Measurements from ENCODE around the gene CACHD1. TPM values are rescaled to one million over a fixed set of nuclear protein-coding genes. Genes with fewer than 3 reads are reported as not detected.
A peak's percentile ranks its signal among the peaks of the same experiment; 100 is the strongest.

Gene CACHD1
- total RNA-seq, 1 donor from 2014 or later: 32.0 TPM

DNA sequence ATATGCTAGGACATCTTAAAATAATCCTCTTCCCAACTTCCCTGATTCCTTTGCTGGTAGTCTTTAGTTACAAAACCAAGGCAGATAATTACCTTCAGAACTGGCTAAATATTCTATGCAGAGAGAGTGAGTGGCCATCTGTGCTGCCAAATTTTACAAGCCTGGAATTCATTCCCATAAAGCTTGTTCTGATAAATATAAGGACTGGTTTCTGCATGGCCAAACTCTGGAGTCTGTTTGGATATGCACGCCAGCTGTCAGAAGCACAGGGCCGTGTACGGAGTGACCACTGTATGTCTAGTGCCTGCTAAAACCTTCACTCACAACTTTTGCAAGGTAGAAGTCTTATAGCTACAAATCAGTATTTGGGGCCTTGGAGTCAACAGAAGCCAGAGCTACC lies 208.4 kb downstream of the CACHD1 start:
- no peak overlapping the region for H3K27ac ChIP-seq
- H3K4me3 ChIP-seq: no peak overlapping the region
- H3K4me1 ChIP-seq: peaks cover 4% of the 10 kb centered on the region
- no peaks in the 10 kb centered on the region for H3K27me3 ChIP-seq (ENCODE audit: low read depth)
- DNase-seq (no peak), ATAC-seq (no peak)
- TF ChIP-seq, protein P1, sequence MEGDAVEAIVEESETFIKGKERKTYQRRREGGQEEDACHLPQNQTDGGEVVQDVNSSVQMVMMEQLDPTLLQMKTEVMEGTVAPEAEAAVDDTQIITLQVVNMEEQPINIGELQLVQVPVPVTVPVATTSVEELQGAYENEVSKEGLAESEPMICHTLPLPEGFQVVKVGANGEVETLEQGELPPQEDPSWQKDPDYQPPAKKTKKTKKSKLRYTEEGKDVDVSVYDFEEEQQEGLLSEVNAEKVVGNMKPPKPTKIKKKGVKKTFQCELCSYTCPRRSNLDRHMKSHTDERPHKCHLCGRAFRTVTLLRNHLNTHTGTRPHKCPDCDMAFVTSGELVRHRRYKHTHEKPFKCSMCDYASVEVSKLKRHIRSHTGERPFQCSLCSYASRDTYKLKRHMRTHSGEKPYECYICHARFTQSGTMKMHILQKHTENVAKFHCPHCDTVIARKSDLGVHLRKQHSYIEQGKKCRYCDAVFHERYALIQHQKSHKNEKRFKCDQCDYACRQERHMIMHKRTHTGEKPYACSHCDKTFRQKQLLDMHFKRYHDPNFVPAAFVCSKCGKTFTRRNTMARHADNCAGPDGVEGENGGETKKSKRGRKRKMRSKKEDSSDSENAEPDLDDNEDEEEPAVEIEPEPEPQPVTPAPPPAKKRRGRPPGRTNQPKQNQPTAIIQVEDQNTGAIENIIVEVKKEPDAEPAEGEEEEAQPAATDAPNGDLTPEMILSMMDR (IDR thresholded peaks at IDR 0.05): no peak
- no peaks in the 10 kb centered on the region for H3K9me3 ChIP-seq
- intact Hi-C loops (cut with DNase I): no loop called here
- peaks cover 46% of the 10 kb centered on the region for H3K36me3 ChIP-seq

DNA sequence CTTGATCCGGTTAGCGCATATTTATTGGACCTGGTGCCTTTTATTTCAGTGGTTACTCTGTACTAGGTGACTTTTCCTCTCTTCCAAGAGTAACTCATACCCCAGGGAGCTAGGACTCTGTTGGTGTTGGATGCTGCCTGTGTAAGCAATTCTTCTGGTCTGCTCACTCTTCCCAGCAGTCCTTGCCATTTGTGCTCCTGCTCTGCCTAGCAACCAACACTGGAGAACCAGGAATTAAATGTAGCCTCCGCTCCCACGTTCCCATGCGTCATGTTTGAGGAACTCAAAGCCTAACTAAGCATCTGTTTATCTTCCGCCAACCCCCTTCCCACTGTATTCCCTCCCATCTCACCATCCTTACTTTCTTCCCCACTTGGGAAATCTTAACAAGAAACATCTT lies 209.2 kb downstream of the CACHD1 start:
- no peak overlapping the region for H3K27ac ChIP-seq
- DNase-seq (no peak), ATAC-seq (no peak)
- peaks cover 51% of the 10 kb centered on the region for H3K36me3 ChIP-seq
- intact Hi-C loops (cut with DNase I): no loop called here
- no peaks in the 10 kb centered on the region for H3K27me3 ChIP-seq (ENCODE audit: low read depth)
- H3K4me1 ChIP-seq: peaks cover 4% of the 10 kb centered on the region
- TF ChIP-seq, protein P1 (IDR thresholded peaks at IDR 0.05): no peak
- no peak overlapping the region for H3K4me3 ChIP-seq
- H3K9me3 ChIP-seq: no peaks in the 10 kb centered on the region

DNA sequence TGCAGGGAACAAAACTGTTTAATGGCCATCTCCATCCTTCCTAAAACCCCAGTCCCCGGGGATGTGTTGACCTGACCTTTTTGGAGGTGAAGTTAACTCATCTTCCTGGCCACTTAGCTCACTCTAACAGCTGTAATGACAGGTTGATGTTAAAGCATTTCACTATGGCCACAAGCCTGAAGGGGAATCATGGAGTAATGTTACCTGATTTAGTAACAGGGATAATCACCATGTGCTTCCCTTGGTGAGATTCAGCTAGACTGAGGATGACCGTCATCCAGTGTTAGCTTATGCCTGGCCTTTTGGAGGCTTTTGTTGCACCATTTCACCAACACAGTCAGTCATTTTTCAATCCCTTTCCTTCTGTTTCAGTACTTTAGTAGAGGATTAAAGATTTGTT lies 210.7 kb downstream of the CACHD1 start:
- Histone ChIP-seq H3K4me3 (no peak overlapping the region), H3K27me3 (ENCODE audit: low read depth) (no peaks in the 10 kb centered on the region), H3K27ac (no peak overlapping the region), H3K36me3 (peaks cover 51% of the 10 kb centered on the region), H3K9me3 (no peaks in the 10 kb centered on the region), H3K4me1 (no peaks in the 10 kb centered on the region)
- intact Hi-C loops (cut with DNase I): no loop called here
- ATAC-seq: no peak
- no peak for DNase-seq
- TF ChIP-seq, protein P1 (IDR thresholded peaks at IDR 0.05): no peak

DNA sequence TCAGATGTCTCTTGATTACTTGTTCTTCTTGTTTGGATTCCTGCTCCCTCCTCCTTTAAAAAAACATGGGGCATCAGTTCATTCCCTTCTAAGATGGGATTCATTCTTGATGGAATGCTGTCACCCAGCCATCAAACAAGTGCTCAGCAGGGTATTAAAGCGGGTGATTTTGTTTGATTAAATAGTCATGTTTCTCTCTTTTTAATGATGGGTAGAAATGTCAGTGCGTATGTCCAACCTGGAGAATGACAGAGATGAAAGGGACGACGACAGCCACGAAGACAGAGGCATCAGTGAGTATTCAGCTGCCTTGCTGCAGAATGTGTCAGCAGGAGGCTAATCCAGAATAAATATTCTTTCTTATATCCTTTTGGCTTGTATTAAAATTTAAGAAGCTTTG lies 211.1 kb downstream of the CACHD1 start:
- DNase-seq (no peak), ATAC-seq (no peak)
- Histone ChIP-seq H3K36me3 (peaks cover 51% of the 10 kb centered on the region), H3K27me3 (ENCODE audit: low read depth) (no peaks in the 10 kb centered on the region), H3K27ac (no peak overlapping the region), H3K9me3 (no peaks in the 10 kb centered on the region), H3K4me1 (no peaks in the 10 kb centered on the region), H3K4me3 (no peak overlapping the region)
- intact Hi-C loops (cut with DNase I): no loop called here
- TF ChIP-seq, protein P1 (IDR thresholded peaks at IDR 0.05): no peak

DNA sequence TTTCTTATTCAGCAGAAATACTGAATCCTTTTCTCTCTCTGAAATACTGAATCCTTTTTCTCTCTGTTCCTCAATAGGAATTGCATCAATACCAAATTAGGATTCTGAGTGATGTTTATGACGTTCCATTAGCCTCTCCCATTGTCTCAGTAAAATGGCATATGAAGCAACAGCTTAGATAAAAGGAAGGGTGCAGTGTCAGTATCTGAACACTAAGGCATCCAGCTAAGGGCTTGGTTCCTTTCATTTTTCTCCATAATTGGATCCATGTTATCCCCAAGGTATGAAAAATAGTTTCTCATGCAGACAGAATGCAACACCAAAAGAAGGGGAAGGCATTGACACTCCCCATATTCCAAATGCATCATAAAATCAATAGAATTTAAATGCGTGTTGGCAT lies 213.5 kb downstream of the CACHD1 start:
- Histone ChIP-seq H3K4me3 (no peak overlapping the region), H3K27me3 (ENCODE audit: low read depth) (no peaks in the 10 kb centered on the region), H3K4me1 (peaks cover 20% of the 10 kb centered on the region), H3K27ac (no peak overlapping the region), H3K36me3 (peaks cover 42% of the 10 kb centered on the region), H3K9me3 (no peaks in the 10 kb centered on the region)
- ATAC-seq (no peak), DNase-seq (no peak)
- intact Hi-C loops (cut with DNase I): no loop called here
- TF ChIP-seq, protein P1 (IDR thresholded peaks at IDR 0.05): no peak

DNA sequence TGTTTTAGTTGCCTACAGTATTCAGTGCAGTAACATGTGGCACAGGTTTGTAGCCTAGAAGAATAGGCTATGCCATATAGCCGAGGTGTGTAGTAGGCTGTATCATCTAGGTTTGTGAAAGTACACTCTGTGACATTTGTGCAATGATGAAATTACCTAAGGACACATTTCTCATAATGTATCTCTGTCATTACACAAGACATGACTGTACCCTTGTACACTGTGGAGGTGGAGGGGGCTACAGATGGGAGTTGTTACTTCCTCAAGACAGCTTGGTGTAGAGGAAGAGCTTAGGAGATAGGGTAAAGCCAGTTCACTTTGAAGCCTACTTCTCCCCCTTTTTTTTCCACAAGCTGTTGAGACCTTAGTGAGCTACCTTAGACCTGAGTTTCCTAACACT lies 215.3 kb downstream of the CACHD1 start:
- H3K27me3 ChIP-seq (ENCODE audit: low read depth): no peaks in the 10 kb centered on the region
- H3K4me1 ChIP-seq: peaks cover 20% of the 10 kb centered on the region
- no peak overlapping the region for H3K4me3 ChIP-seq
- DNase-seq: no peak
- H3K36me3 ChIP-seq: peaks cover 30% of the 10 kb centered on the region
- ATAC-seq: peak; percentile 39 to 49
- intact Hi-C loops (cut with DNase I): no loop called here
- H3K9me3 ChIP-seq: no peaks in the 10 kb centered on the region
- H3K27ac ChIP-seq: no peak overlapping the region
- TF ChIP-seq, protein P1 (IDR thresholded peaks at IDR 0.05): no peak
